AG08396 (cell line): ENCODE data around the gene SEMA6A.

Experiments
- DNase-seq: peaks from one replicate; pipeline ENCODE4 v3.0.0; 2012; ENCODE audit warnings: low spot score, mixed read lengths

SEMA6A gene

GRCh38 chr5:116577064-116577788 is 2.6 kb upstream of the SEMA6A start:
- no peak for DNase-seq

- DNase-seq: peak; percentile 77
Measured at GRCh38 chr5:116576053-116576713, 1.6 kb upstream of the SEMA6A start.

- DNase-seq: peak; percentile 4
Measured at GRCh38 chr5:116575326-116576052, 866 bp upstream of the SEMA6A start.

- DNase-seq: peak; percentile 41
Measured at GRCh38 chr5:116573702-116574366, 789 bp downstream of the SEMA6A start.

- DNase-seq: peak; percentile 16
Measured at GRCh38 chr5:116573279-116573701, 1.3 kb downstream of the SEMA6A start.

GRCh38 chr5:116572350-116573278 is 2.0 kb downstream of the SEMA6A start:
- peak; percentile 9 for DNase-seq

- no peak for DNase-seq
Measured at GRCh38 chr5:116571568-116572349, 2.9 kb downstream of the SEMA6A start.

GRCh38 chr5:116569999-116570398 is 4.6 kb downstream of the SEMA6A start:
- DNase-seq: no peak

- DNase-seq: no peak
Measured at GRCh38 chr5:116567106-116567505, 7.5 kb downstream of the SEMA6A start.

GRCh38 chr5:116566251-116566650 is 8.4 kb downstream of the SEMA6A start:
- DNase-seq: no peak

GRCh38 chr5:116564756-116565490 is 9.7 kb downstream of the SEMA6A start:
- no peak for DNase-seq

GRCh38 chr5:116564312-116564711 is 10.3 kb downstream of the SEMA6A start:
- DNase-seq: no peak

GRCh38 chr5:116563736-116564308 is 10.8 kb downstream of the SEMA6A start:
- no peak for DNase-seq

- no peak for DNase-seq
Measured at GRCh38 chr5:116562669-116563068, 12.0 kb downstream of the SEMA6A start.

GRCh38 chr5:116561658-116562057 is 13.0 kb downstream of the SEMA6A start:
- DNase-seq: no peak

- no peak for DNase-seq
Measured at GRCh38 chr5:116559673-116560164, 14.9 kb downstream of the SEMA6A start.

- DNase-seq: no peak
Measured at GRCh38 chr5:116559239-116559638, 15.4 kb downstream of the SEMA6A start.

- DNase-seq: peak; percentile 16
Measured at GRCh38 chr5:116557669-116558271, 16.9 kb downstream of the SEMA6A start.

- no peak for DNase-seq
Measured at GRCh38 chr5:116554764-116555163, 19.9 kb downstream of the SEMA6A start.
